K562 (cell line): ENCODE results near the gene OR4K15. TPM values are rescaled to one million over a fixed set of nuclear protein-coding genes. Genes with fewer than 3 reads are reported as not detected.

ENCODE experiments used
- ATAC-seq: fragments of 200-7000 bp; cut with Tn5 transposase; 3 replicates; pipeline ENCODE4 v1.9.1; 2020; ENCODE audit warnings: moderate library complexity
- BruUV-seq: library from RNA; stranded (reverse); fragments of 400-500 nt; replicated peaks from 2 replicates; lab custom pipeline; 2021; lab: Mats Ljungman, UMichigan
- CTCF ChIA-PET: fragments of 300-600 bp; formaldehyde crosslinking; extraction: SDS; loops from one replicate; lab custom pipeline; 2021; ENCODE audit warnings: low intra/inter-chr PET ratio; lab: Yijun Ruan, JAX
- POLR2A ChIA-PET: fragments of 300-600, 350-650 bp; sonication (Branson Sonifier 250); formaldehyde crosslinking; extraction: SDS; loops from one replicate; lab custom pipeline; 2021; ENCODE audit warnings: antibody characterized with exemption, inconsistent platforms; lab: Yijun Ruan, JAX
- DNase-seq, 4 experiments: peaks; one replicate each; pipeline versions ENCODE4 v3.0.0 to v3.0.0-alpha.2; 2011 to 2018; ENCODE audit warnings: low spot score in 3 of 4, mixed read lengths in 3 of 4; ENCODE audit errors: extremely low read depth in 1 of 4
- FAIRE-seq: peaks from 2 replicates; lab custom pipeline; 2011; peaks lifted over from hg19 to GRCh38; lab: Jason Lieb, UNC
- H2AFZ ChIP-seq: 2 replicates; pipeline ENCODE4 v1.6.0; 2011; ENCODE audit warnings: low read depth, low read length, control low read depth, inconsistent platforms
- H3K27ac ChIP-seq: fragments of 200-600 bp; 3 replicates; pipeline ENCODE4 v1.8.0; 2011; ENCODE audit warnings: low read depth, mild to moderate bottlenecking, control low read depth, inconsistent platforms, low read length, moderate library complexity, mixed read lengths; ENCODE audit errors: extremely low read depth
- H3K27me3 ChIP-seq, 2 experiments: fragments of 300-600 bp in 1 of 2; 2 replicates in 1 of 2; 3 replicates in 1 of 2; pipeline versions ENCODE4 v1.6.0 to v1.8.0; 2011; ENCODE audit warnings: inconsistent platforms in 2 of 2, low read length in 2 of 2, mild to moderate bottlenecking in 1 of 2, mixed read lengths in 1 of 2, moderate library complexity in 1 of 2; ENCODE audit not compliant: control insufficient read depth in 2 of 2, insufficient read depth in 2 of 2
- H3K36me3 ChIP-seq: fragments of 300-600 bp; 3 replicates; pipeline ENCODE4 v1.8.0; 2011; ENCODE audit warnings: mild to moderate bottlenecking, low read length, inconsistent platforms; ENCODE audit not compliant: control insufficient read depth, insufficient read depth
- H3K4me1 ChIP-seq, 2 experiments: fragments of 200-600 bp in 1 of 2; replicated peaks in 1 of 2; 2 replicates in 1 of 2; 3 replicates in 1 of 2; pipeline versions ENCODE4 v1.5.1 to v1.8.0; 2011; ENCODE audit warnings: inconsistent platforms in 2 of 2, low read length in 2 of 2, mild to moderate bottlenecking in 1 of 2, mixed read lengths in 1 of 2, moderate library complexity in 1 of 2; ENCODE audit not compliant: control insufficient read depth in 2 of 2, insufficient read depth in 2 of 2
- H3K4me2 ChIP-seq: 2 replicates; pipeline ENCODE4 v1.6.1; 2011; ENCODE audit warnings: low read length, control low read depth, inconsistent platforms, mixed read lengths; ENCODE audit not compliant: insufficient read depth
- H3K4me3 ChIP-seq: fragments of 200-600 bp; sonication (generic), shearing (Covaris generic); 2 replicates; pipeline ENCODE4 v1.5.1; 2016; ENCODE audit warnings: control low read depth, inconsistent platforms
- H3K79me2 ChIP-seq: fragments of 200-600 bp; 3 replicates; pipeline ENCODE4 v1.8.0; 2011; ENCODE audit warnings: low read length, inconsistent platforms; ENCODE audit not compliant: control insufficient read depth, insufficient read depth
- H3K9ac ChIP-seq, 2 experiments: 2 replicates each; pipeline versions ENCODE4 v1.6.0 to v1.6.1; 2011; ENCODE audit warnings: low read depth in 2 of 2, low read length in 2 of 2, control low read depth in 1 of 2, inconsistent platforms in 1 of 2, mild to moderate bottlenecking in 1 of 2, mixed read lengths in 1 of 2; ENCODE audit not compliant: insufficient read depth in 1 of 2
- H3K9me1 ChIP-seq: one replicate; pipeline ENCODE4 v1.6.0; 2011; ENCODE audit warnings: inconsistent platforms, mild to moderate bottlenecking, low read length, moderate library complexity; ENCODE audit not compliant: control insufficient read depth, insufficient read depth
- H3K9me3 ChIP-seq: replicated peaks from 2 replicates; pipeline ENCODE4 v1.5.1; 2011; ENCODE audit warnings: low read depth, low read length, inconsistent platforms; ENCODE audit not compliant: control insufficient read depth, insufficient read depth
- H4K20me1 ChIP-seq: replicated peaks from 2 replicates; pipeline ENCODE4 v1.6.1; 2011; ENCODE audit warnings: low read length, inconsistent platforms, mixed read lengths; ENCODE audit not compliant: control insufficient read depth, insufficient read depth
- DDX20 ChIP-seq: fragments of 450-650 bp; IDR thresholded peaks from 2 replicates; pipeline ENCODE4 v1.6.1; 2016; ENCODE audit warnings: missing genetic modification characterization, low read depth, mild to moderate bottlenecking, missing compliant biosample characterization, moderate library complexity
- EGR1 ChIP-seq: fragments of 450-650 bp; conservative IDR thresholded peaks from 2 replicates; pipeline ENCODE4 v1.6.1; 2017; ENCODE audit warnings: mild to moderate bottlenecking
- FOXM1 ChIP-seq, 2 experiments: fragments of 450-650 bp in 1 of 2; sonication (generic) in 1 of 2; formaldehyde crosslinking in 1 of 2; IDR thresholded peaks; 2 replicates each; pipeline versions ENCODE4 v1.6.1 to v1.9.0; 2017 to 2022; ENCODE audit warnings: low read depth in 2 of 2, mild to moderate bottlenecking in 2 of 2, missing genetic modification reagents in 1 of 2, moderate library complexity in 1 of 2
- FOXP1 ChIP-seq: sonication (generic); formaldehyde crosslinking; IDR thresholded peaks from 2 replicates; pipeline ENCODE4 v1.8.0; 2022; ENCODE audit warnings: mild to moderate bottlenecking, missing genetic modification reagents
- POLR2H ChIP-seq: IDR thresholded peaks from 2 replicates; pipeline ENCODE4 v1.6.1; 2016; ENCODE audit warnings: missing genetic modification characterization, low read depth, mild to moderate bottlenecking, control low read depth, missing compliant biosample characterization, moderate library complexity
- SNIP1 ChIP-seq: fragments of 450-650 bp; IDR thresholded peaks from 2 replicates; pipeline ENCODE4 v1.7.1; 2017; ENCODE audit warnings: low read depth, mild to moderate bottlenecking
- SRSF3 ChIP-seq: fragments of 200-400 bp; formaldehyde crosslinking; IDR thresholded peaks from 2 replicates; pipeline ENCODE4 v1.6.1; 2016; ENCODE audit warnings: mild to moderate bottlenecking, low read length, moderate library complexity; ENCODE audit not compliant: insufficient read depth
- ZNF740 ChIP-seq, 3 experiments: fragments of 200-800 bp in 1 of 3; sonication (Bioruptor generic) in 1 of 3; sonication (generic) in 1 of 3; formaldehyde crosslinking in 1 of 3; IDR thresholded peaks; 2 replicates each; pipeline versions ENCODE4 v1.6.1 to v1.8.0; 2016 to 2022; ENCODE audit warnings: mild to moderate bottlenecking in 2 of 3, missing compliant biosample characterization in 2 of 3, missing genetic modification characterization in 2 of 3, missing genetic modification reagents in 1 of 3
- ZZZ3 ChIP-seq: fragments of 450-650 bp; IDR thresholded peaks from 2 replicates; pipeline ENCODE4 v1.6.1; 2016; ENCODE audit warnings: antibody characterized with exemption, mild to moderate bottlenecking, moderate library complexity
- WGBS: fragments of 100-300 bp; shearing (Covaris generic); methylation state at CpG from one replicate; pipeline ENCODE4 v1.1.6; 2016; ENCODE audit warnings: low coverage, mixed read lengths; ENCODE audit not compliant: insufficient coverage; ENCODE audit errors: missing lambda C conversion rate; 5-methylcytosine and 5-hydroxymethylcytosine counted together
- in situ Hi-C: fragments of 300-500 bp; cut with MboI; formaldehyde crosslinking; loops from 4 replicates; pipeline ENCODE4 v1.15.0; 2018; ENCODE audit warnings: inconsistent platforms, mixed read lengths
- intact Hi-C: fragments of 100-400 bp; cut with micrococcal nuclease; formaldehyde crosslinking; loops from 2 replicates; pipeline ENCODE4 v1.14.2; 2022
- polyA plus RNA-seq, 8 experiments: library from polyadenylated mRNA; depleted of rRNA in 4 of 8; stranded (reverse) in 5 of 8; unstranded in 3 of 8; fragments of >200 nt; fragmentation: Nextera tagmentation in 2 of 8; fragmentation: Illumina TruSeq in 1 of 8; extraction: Ambion mirVana in 2 of 8; extraction: Trizol in 1 of 8; gene quantifications; 2 replicates each; pipeline versions ENCODE4 v1.2.1 to v1.2.3, GENCODE V29; 2011 to 2014; ENCODE audit warnings: inconsistent platforms in 1 of 8, missing spikeins in 1 of 8
- total RNA-seq, 7 experiments: library from RNA; depleted of rRNA in 6 of 7; stranded (reverse); fragments of >200 nt in 6 of 7; fragmentation: Illumina TruSeq in 2 of 7; extraction: Trizol in 2 of 7; gene quantifications; 2 replicates each; pipeline versions ENCODE4 v1.2.1 to v1.2.3, GENCODE V29; 2011 to 2021; ENCODE audit warnings: low replicate concordance in 1 of 7
- TF ChIP-seq, protein P1 (sequence below): fragments of 450-650 bp; formaldehyde crosslinking; conservative IDR thresholded peaks from 2 replicates; pipeline ENCODE4 v1.4.0; 2022; ENCODE audit warnings: mild to moderate bottlenecking, missing genetic modification characterization

OR4K15 gene
- total and polyA plus RNA-seq, 9 of the 15 experiments (the other 6 are each of a cell fraction or from before 2014, with no cell fraction given): not detected

- Histone ChIP-seq H4K20me1 (no peaks in the 10 kb centered on the region), H3K9ac (no peak within 1 kb of the TSS), H3K4me2 (no peak within 1 kb of the TSS), H3K9me3 (no peaks in the 10 kb centered on the region), H3K79me2 (no peaks in the 10 kb centered on the region), H3K4me3 (no peak within 1 kb of the TSS), H3K4me1 (no peaks in the 10 kb centered on the region), H2AFZ (peak within 1 kb of the TSS; percentile 25; the same call in 1 of the 2 replicates), H3K9me1 (no peaks in the 10 kb centered on the region), H3K36me3 (no peaks in the 10 kb centered on the region), H3K27ac (no peak within 1 kb of the TSS), H3K27me3 (no peaks in the 10 kb centered on the region)
- DNase-seq (no peak), FAIRE-seq (no peak), ATAC-seq (no peak)
- in situ Hi-C loops (no loop called here), intact Hi-C loops (no loop called here)
- 24% methylated on average over 3 of the region's 3 CpGs for WGBS
- CTCF ChIA-PET: no interaction called here
- no TSS peak for BruUV-seq
- TF ChIP-seq SRSF3 (no peak), EGR1 (no peak), ZNF740 (CRISPR knock-in tag; IDR thresholded peaks at IDR 0.05) (no peak), ZNF740 (tag; IDR thresholded peaks at IDR 0.05) (no peak), POLR2H (tag) (no peak), DDX20 (tag) (no peak), SNIP1 (no peak), ZZZ3 (no peak), FOXM1 (IDR thresholded peaks at IDR 0.05; ENCODE audit: low read depth) (no peak), FOXM1 (CRISPR knock-in tag; IDR thresholded peaks at IDR 0.05; ENCODE audit: low read depth) (no peak), FOXP1 (CRISPR knock-in tag) (no peak)
- TF ChIP-seq, protein P1, sequence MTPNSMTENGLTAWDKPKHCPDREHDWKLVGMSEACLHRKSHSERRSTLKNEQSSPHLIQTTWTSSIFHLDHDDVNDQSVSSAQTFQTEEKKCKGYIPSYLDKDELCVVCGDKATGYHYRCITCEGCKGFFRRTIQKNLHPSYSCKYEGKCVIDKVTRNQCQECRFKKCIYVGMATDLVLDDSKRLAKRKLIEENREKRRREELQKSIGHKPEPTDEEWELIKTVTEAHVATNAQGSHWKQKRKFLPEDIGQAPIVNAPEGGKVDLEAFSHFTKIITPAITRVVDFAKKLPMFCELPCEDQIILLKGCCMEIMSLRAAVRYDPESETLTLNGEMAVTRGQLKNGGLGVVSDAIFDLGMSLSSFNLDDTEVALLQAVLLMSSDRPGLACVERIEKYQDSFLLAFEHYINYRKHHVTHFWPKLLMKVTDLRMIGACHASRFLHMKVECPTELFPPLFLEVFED (CRISPR knock-in tag): no peak
- POLR2A ChIA-PET: no interaction called here
These were observed 44.8 kb upstream of the OR4K15 start, which contains the start of gene OR4K1 for GRCh38 chr14:19930617-19931016. Gene OR4K1 (plus strand): TSS chr14:19930917. CDS start chr14:19935667, 4,750 bp downstream.
